GM21381 (cell line): Measurements from ENCODE around the gene TMEM260.
"Not testable (repeated sequence)": the region's sequence is repeated elsewhere in the genome, so short reads cannot be mapped to it uniquely, and the experiment has no call there.

Experiments
- ATAC-seq: cut with Tn5 transposase; IDR thresholded peaks from one replicate; pipeline ENCODE4 v1.9.1; 2021; ENCODE audit warnings: mild to moderate bottlenecking, moderate library complexity; ENCODE audit not compliant: unreplicated experiment

Gene TMEM260

DNA sequence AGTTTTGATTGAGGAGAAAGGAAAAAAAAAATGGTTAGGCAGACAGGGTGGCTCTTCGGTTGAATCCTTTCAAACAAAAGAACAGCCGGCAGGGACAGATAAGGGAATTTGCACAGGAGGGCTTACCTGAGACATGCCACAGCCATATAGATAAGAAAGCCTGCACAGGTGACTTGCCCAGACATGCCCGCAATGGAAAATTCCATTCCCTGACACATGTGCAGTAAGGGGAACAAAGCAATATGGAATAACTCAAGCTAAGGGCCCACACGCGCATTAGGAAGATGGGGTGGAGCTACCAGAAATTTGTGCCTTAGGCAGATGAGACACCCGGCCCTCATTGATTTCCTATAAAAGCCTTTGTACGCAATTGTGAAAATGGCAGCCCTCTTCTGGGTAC is 86.7 kb downstream of the TMEM260 start:
- no peak for ATAC-seq

DNA sequence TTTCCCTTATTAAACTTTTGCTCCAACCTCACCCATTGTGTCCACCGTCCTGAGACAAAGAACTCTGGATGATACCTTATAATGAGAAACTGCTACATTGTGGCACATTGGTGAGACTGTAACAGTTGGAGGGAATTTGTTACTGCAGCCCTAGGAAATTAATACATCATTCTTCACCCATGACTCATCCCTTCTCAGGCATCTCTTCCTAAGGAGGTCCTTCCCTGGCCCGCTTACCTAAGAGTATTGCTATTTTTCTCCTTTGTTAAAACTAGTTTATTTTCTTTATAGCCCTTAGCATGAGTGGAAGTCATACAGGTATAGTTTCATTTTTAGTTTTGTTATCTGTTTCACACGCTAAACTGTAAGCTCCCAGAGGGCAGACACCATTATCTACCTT is 87.1 kb downstream of the TMEM260 start:
- ATAC-seq, result no peak

GRCh38 chr14:56667290-56667689 is 87.7 kb downstream of the TMEM260 start:
- ATAC-seq, result not testable (repeated sequence)

- ATAC-seq, result no peak
Observed at GRCh38 chr14:56676042-56676441, 96.4 kb downstream of the TMEM260 start.

GRCh38 chr14:56678838-56679237 is 99.2 kb downstream of the TMEM260 start:
- no peak for ATAC-seq

DNA sequence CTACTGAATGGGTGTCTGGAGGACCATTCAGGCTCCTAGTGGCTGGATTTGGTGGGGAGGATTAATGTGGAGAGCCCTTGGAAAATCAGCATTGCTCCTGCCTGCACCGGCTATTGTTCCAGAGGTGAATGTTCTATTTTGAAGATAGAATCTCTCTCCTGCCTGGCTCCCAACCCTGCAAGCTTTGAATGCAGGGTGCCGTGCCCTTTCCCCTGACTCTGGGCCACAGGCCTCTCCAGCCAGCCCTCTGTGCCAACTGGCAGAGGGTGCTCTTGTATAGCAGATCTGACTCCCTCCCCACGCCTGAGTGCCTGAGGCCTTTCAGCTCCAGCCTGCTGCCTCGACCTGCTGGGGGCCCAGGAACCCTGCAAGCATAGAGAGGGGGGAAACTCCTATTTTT is 106.8 kb downstream of the TMEM260 start:
- ATAC-seq, result no peak

DNA sequence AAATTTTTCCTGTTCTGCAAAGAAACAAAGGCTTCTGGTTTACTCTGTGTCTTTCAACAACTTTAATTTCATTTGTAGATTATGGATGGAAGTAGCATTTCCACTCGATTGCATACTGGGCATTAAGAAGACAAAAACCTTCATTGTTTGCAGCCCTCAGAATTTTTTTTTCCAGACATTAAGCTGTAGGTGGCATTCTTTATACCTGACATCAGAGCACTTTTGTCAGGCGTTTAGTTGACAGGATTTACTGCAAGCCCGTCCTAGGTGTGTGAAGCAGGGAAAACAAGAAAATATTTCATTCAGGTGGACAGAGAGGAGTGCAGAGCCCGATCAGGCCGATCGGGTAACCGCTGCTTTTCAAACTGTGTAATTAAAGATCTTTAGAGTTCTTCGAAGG is 107.5 kb downstream of the TMEM260 start:
- ATAC-seq, result no peak

DNA sequence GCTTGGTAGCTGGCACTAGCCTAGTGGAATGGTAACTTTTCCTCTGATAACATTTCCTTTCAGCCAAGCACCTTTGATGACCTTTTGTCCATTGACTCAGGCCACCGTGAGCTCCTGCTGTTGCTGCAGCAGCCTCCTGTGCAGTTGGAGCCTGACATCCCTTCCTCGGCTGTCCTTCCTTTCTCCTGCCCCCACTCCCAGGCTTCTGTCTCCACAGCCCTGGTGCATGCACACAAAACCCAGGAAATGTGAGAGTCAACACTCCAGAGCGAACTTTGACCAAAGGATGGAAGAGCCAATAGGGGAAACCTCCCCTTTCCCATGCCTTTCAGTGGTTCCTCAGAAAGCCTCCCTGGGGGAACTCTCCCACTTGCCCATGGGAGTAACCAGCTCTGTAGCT is 115.0 kb downstream of the TMEM260 start:
- ATAC-seq, result no peak

DNA sequence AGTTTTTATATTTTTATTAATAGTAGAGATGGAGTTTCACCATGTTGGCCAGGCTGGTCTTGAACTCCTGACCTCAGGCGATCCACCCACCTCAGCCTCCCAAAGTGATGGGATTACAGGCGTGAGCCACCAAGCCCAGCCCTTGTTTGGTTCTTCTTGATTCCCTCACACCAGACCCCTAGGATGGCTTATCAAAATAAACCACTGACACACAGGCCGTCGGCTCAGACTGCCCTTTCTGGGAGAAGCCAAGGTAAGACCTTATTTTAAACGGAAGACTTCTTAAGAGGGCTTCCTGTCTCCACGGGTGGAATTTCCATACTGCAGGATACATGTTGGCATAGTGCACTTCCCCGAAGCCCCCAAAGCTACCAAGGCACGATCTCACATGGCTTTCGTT is 115.6 kb downstream of the TMEM260 start:
- ATAC-seq, result not testable (repeated sequence)
